Smooth muscle cell (in vitro differentiated cells): ENCODE results near the gene PNLDC1. TPM values are rescaled to one million over a fixed set of nuclear protein-coding genes. Genes with fewer than 3 reads are reported as not detected.
A peak's percentile ranks its signal among the peaks of the same experiment; 100 is the strongest.

ENCODE experiments used
- DNase-seq: peaks from one replicate; lab custom pipeline; 2025; ENCODE audit not compliant: unreplicated experiment; lab: John Stamatoyannopoulos, UW
- H2AFZ ChIP-seq: fragments of 200-600 bp; sonication (generic); 2 replicates; pipeline ENCODE4 v1.6.0; 2016; ENCODE audit warnings: antibody characterized with exemption, low read depth, mild to moderate bottlenecking
- H3F3A ChIP-seq: fragments of 200-600 bp; sonication (generic); 2 replicates; pipeline ENCODE4 v1.6.0; 2017; ENCODE audit warnings: antibody characterized with exemption, low read depth
- H3K27ac ChIP-seq: fragments of 200-600 bp; sonication (generic); 2 replicates; pipeline ENCODE4 v1.5.1; 2016; ENCODE audit warnings: low read depth, mild to moderate bottlenecking
- H3K27me3 ChIP-seq: fragments of 200-600 bp; sonication (generic); 2 replicates; pipeline ENCODE4 v1.6.1; 2016; ENCODE audit warnings: low read depth, mild to moderate bottlenecking
- H3K36me3 ChIP-seq: fragments of 200-600 bp; sonication (generic); 2 replicates; pipeline ENCODE4 v1.5.1; 2016; ENCODE audit warnings: low read depth
- H3K4me1 ChIP-seq: fragments of 200-600 bp; sonication (generic); 2 replicates; pipeline ENCODE4 v1.5.1; 2016; ENCODE audit warnings: low read depth
- H3K4me2 ChIP-seq: fragments of 200-600 bp; sonication (generic); 2 replicates; pipeline ENCODE4 v1.6.0; 2016; ENCODE audit warnings: mild to moderate bottlenecking
- H3K4me3 ChIP-seq: fragments of 200-600 bp; sonication (generic); 2 replicates; pipeline ENCODE4 v1.5.1; 2016; ENCODE audit warnings: mild to moderate bottlenecking
- H3K79me2 ChIP-seq: fragments of 200-600 bp; sonication (generic); 2 replicates; pipeline ENCODE4 v1.6.0; 2016; ENCODE audit warnings: low read depth, mild to moderate bottlenecking
- H3K9ac ChIP-seq: fragments of 200-600 bp; sonication (generic); 2 replicates; pipeline ENCODE4 v1.6.0; 2016; ENCODE audit warnings: low read depth
- H3K9me3 ChIP-seq: fragments of 200-600 bp; sonication (generic); replicated peaks from 2 replicates; pipeline ENCODE4 v1.5.1; 2016; ENCODE audit warnings: low read depth
- H4K20me1 ChIP-seq: fragments of 200-600 bp; sonication (generic); 2 replicates; pipeline ENCODE4 v1.6.0; 2016; ENCODE audit warnings: low read depth
- CTCF ChIP-seq: fragments of 200-600 bp; sonication (generic); IDR thresholded peaks from 2 replicates; pipeline ENCODE4 v1.5.1; 2017; ENCODE audit warnings: borderline replicate concordance, mild to moderate bottlenecking, antibody characterized with exemption; ENCODE audit not compliant: insufficient read depth, poor library complexity, severe bottlenecking
- WGBS: methylation state at CpG from one replicate; pipeline ENCODE4 v1.1.7; 2016; ENCODE audit warnings: low lambda C conversion rate; 5-methylcytosine and 5-hydroxymethylcytosine counted together
- polyA plus RNA-seq: library from polyadenylated mRNA; unstranded; fragments of >200 nt; fragmentation: Nextera tagmentation; extraction: Ambion mirVana; gene quantifications from 2 replicates; pipeline ENCODE4 v1.2.1, GENCODE V29; 2016
- total RNA-seq: library from RNA; depleted of rRNA; stranded (reverse); fragments of >200 nt; gene quantifications from 2 replicates; pipeline ENCODE4 v1.2.3, GENCODE V29; 2014

The PNLDC1 gene
- total and polyA plus RNA-seq, 2 experiments from 2014 or later = not detected

DNA sequence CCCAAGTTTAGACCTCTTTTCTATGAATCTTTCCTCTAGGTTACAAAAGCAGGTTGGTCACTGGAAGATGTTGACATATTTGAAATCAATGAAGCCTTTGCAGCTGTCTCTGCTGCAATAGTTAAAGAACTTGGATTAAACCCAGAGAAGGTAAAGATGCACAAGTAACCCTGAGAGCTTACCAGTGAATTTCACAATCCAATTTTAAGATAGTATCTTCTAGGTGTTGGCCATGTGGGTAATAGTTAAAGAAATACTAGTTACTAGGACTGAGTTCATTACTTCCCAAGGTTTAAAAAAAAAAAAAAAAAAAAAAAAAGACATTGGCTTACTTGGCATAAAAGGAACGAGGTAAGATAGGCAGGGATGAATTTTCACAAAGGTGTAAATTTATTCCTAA, 21.9 kb upstream of the PNLDC1 start:
- no peaks in the 10 kb centered on the region for H3K9me3 ChIP-seq
- no peaks in the 10 kb centered on the region for H3K27me3 ChIP-seq
- H3K4me3 ChIP-seq = no peak overlapping the region
- DNase-seq = no peak
- peaks cover 21% of the 10 kb centered on the region for H4K20me1 ChIP-seq
- no peak overlapping the region for H3K4me2 ChIP-seq
- no peak for TF ChIP-seq CTCF
- peaks cover 33% of the 10 kb centered on the region for H3K36me3 ChIP-seq
- peaks cover 33% of the 10 kb centered on the region for H3F3A ChIP-seq
- H3K9ac ChIP-seq = no peak overlapping the region
- H3K27ac ChIP-seq = no peak overlapping the region
- no peak overlapping the region for H2AFZ ChIP-seq
- H3K4me1 ChIP-seq = no peaks in the 10 kb centered on the region
- H3K79me2 ChIP-seq = peaks cover 4% of the 10 kb centered on the region
- WGBS = 97% methylated on average over 1 of the region's 1 CpG

DNA sequence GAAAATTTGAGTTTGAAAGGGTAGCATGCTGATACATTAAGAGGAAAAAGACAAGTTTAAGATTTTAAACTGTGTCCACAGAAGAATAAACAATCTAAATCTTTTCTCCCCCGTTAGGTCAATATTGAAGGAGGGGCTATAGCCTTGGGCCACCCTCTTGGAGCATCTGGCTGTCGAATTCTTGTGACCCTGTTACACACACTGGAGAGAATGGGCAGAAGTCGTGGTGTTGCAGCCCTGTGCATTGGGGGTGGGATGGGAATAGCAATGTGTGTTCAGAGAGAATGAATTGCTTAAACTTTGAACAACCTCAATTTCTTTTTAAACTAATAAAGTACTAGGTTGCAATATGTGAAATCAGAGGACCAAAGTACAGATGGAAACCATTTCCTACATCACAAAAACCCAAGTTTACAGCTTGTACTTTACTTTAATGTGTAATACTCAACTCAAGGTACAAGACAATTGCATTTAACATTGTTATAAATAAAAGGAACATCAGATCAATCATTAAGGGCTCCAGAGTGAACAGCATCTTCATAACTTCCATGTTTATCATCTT, 21.5 kb upstream of the PNLDC1 start:
- H3K79me2 ChIP-seq = peaks cover 6% of the 10 kb centered on the region
- peaks cover 37% of the 10 kb centered on the region for H3K36me3 ChIP-seq
- no peaks in the 10 kb centered on the region for H3K27me3 ChIP-seq
- no peak overlapping the region for H3K27ac ChIP-seq
- H3F3A ChIP-seq = peaks cover 33% of the 10 kb centered on the region
- no peak overlapping the region for H3K4me2 ChIP-seq
- H3K9ac ChIP-seq = no peak overlapping the region
- no peak overlapping the region for H2AFZ ChIP-seq
- no peak for TF ChIP-seq CTCF
- H3K9me3 ChIP-seq = no peaks in the 10 kb centered on the region
- no peak for DNase-seq
- WGBS = 85% methylated on average over 3 of the region's 3 CpGs
- no peaks in the 10 kb centered on the region for H3K4me1 ChIP-seq
- no peak overlapping the region for H3K4me3 ChIP-seq
- H4K20me1 ChIP-seq = peaks cover 21% of the 10 kb centered on the region

- Histone ChIP-seq H3K9ac (peak overlapping the region; percentile 95), H3F3A (peaks cover 6% of the 10 kb centered on the region), H3K4me3 (peak overlapping the region; percentile 66), H3K4me1 (peaks cover 31% of the 10 kb centered on the region), H3K27me3 (no peaks in the 10 kb centered on the region), H3K9me3 (no peaks in the 10 kb centered on the region), H3K36me3 (peaks cover 22% of the 10 kb centered on the region), H3K4me2 (peak overlapping the region; percentile 98), H3K27ac (peak overlapping the region; percentile 71), H3K79me2 (peaks cover 85% of the 10 kb centered on the region), H2AFZ (no peak overlapping the region), H4K20me1 (peaks cover 48% of the 10 kb centered on the region)
- TF ChIP-seq CTCF = no peak
- 29% methylated on average over 15 of the region's 15 CpGs for WGBS
- DNase-seq = no peak
These were observed 11.8 kb upstream of the PNLDC1 start for GRCh38 chr6:159788276-159788675.

DNA sequence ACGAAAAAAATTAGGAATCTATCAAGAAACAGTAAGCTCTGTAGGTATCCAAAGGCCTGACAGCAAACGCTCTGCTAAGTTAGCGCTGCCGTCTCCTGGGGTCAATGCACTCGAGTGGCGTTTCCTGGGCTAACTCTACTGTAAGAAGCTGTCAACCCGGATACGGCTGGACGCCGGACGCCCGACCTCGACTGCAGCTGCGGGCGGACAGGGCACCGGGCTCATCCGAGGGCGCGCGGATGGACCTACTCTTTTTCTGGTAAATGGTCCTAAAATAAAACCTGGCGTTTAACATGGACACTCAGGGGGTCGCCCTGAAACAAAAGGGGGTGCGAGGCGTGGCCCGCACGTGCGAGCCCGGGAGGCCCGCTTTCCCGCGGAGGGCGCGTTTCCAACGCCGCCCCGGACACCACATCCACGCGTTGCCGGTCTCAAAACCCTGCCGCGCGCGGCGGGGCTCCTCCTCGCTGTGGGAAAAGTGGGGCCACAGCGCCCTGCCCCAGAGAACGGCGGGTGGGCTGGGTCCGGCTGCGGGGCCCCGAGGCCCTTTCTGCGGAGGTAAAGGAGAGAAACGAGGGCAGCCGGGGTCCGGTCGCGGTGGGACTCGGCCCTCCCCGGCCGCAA, 11.2 kb upstream of the PNLDC1 start:
- under 1% methylated on average over 49 of the region's 60 CpGs for WGBS
- peaks cover 86% of the 10 kb centered on the region for H3K79me2 ChIP-seq
- no peaks in the 10 kb centered on the region for H3K27me3 ChIP-seq

More for the DNA sequence above, 11.2 kb upstream of the PNLDC1 start:
- Histone ChIP-seq H3K4me1 (peaks cover 31% of the 10 kb centered on the region), H3K9me3 (no peaks in the 10 kb centered on the region), H3K4me2 (peak overlapping the region; percentile 98), H3K4me3 (peak overlapping the region; percentile 66), H4K20me1 (peaks cover 50% of the 10 kb centered on the region), H2AFZ (peak overlapping the region; percentile 30), H3K27ac (peak overlapping the region; percentile 71), H3K36me3 (peaks cover 16% of the 10 kb centered on the region), H3K9ac (peak overlapping the region; percentile 95), H3F3A (peaks cover 6% of the 10 kb centered on the region)
- DNase-seq = no peak
- no peak for TF ChIP-seq CTCF
